ENCODE data around the gene KRT33A. TPM values are rescaled to one million over a fixed set of nuclear protein-coding genes. Genes with fewer than 3 reads are reported as not detected.
"Not testable (repeated sequence)": the region's sequence is repeated elsewhere in the genome, so short reads cannot be mapped to it uniquely, and the experiment has no call there.

The KRT33A gene
- total RNA-seq, 1 donor from 2014 or later, result not detected

GRCh38 chr17:41386227-41386626 is 35.6 kb upstream of the KRT33A start:
- Mint-ChIP-seq H3K9me3 (peaks cover 10% of the 10 kb centered on the region), H3K4me3 (no peak overlapping the region), H3K36me3 (peaks cover 6% of the 10 kb centered on the region), H3K27ac (no peak overlapping the region), H3K27me3 (ENCODE audit: low read depth) (no peaks in the 10 kb centered on the region), H3K4me1 (peaks cover 10% of the 10 kb centered on the region)
- DNase-seq (ENCODE audit: low spot score in 2 of 2, unreplicated experiment in 2 of 2), result no peak
- no peak for TF ChIP-seq CTCF (IDR thresholded peaks at IDR 0.05; ENCODE audit: unreplicated experiment)

GRCh38 chr17:41383690-41384089 is 33.1 kb upstream of the KRT33A start:
- Mint-ChIP-seq H3K9me3 (peaks cover 10% of the 10 kb centered on the region), H3K4me3 (no peak overlapping the region)
- no peak for DNase-seq (ENCODE audit: low spot score in 2 of 2, unreplicated experiment in 2 of 2)

GRCh38 chr17:41382394-41382793 is 31.8 kb upstream of the KRT33A start:
- Mint-ChIP-seq H3K4me1 (peaks cover 4% of the 10 kb centered on the region), H3K27me3 (ENCODE audit: low read depth) (no peaks in the 10 kb centered on the region), H3K36me3 (peaks cover 5% of the 10 kb centered on the region), H3K4me3 (no peak overlapping the region), H3K27ac (no peak overlapping the region), H3K9me3 (peaks cover 10% of the 10 kb centered on the region)
- no peak for TF ChIP-seq CTCF (IDR thresholded peaks at IDR 0.05; ENCODE audit: unreplicated experiment)
- DNase-seq (ENCODE audit: low spot score in 2 of 2, unreplicated experiment in 2 of 2), result no peak

More at GRCh38 chr17:41383690-41384089, 33.1 kb upstream of the KRT33A start:
- no peak for TF ChIP-seq CTCF (IDR thresholded peaks at IDR 0.05; ENCODE audit: unreplicated experiment)
- no peaks in the 10 kb centered on the region for H3K4me1 Mint-ChIP-seq
- H3K27ac Mint-ChIP-seq, result no peak overlapping the region
- peaks cover 6% of the 10 kb centered on the region for H3K36me3 Mint-ChIP-seq
- no peaks in the 10 kb centered on the region for H3K27me3 Mint-ChIP-seq (ENCODE audit: low read depth)

- H3K27ac Mint-ChIP-seq; H3K27me3 Mint-ChIP-seq (ENCODE audit: low read depth); H3K9me3 Mint-ChIP-seq; DNase-seq (ENCODE audit: low spot score in 2 of 2, unreplicated experiment in 2 of 2); H3K4me1 Mint-ChIP-seq; H3K36me3 Mint-ChIP-seq; H3K4me3 Mint-ChIP-seq: not testable (repeated sequence)
Measured at GRCh38 chr17:41381943-41382342, 31.3 kb upstream of the KRT33A start, which contains the start of gene KRT34. KRT34 (minus strand) TSS chr17:41382306; CDS start chr17:41382246, 60 bp downstream.

- H3K4me1 Mint-ChIP-seq; H3K27ac Mint-ChIP-seq; H3K9me3 Mint-ChIP-seq; H3K4me3 Mint-ChIP-seq; H3K36me3 Mint-ChIP-seq; DNase-seq (ENCODE audit: low spot score in 2 of 2, unreplicated experiment in 2 of 2); H3K27me3 Mint-ChIP-seq (ENCODE audit: low read depth): not testable (repeated sequence)
Measured at GRCh38 chr17:41380091-41380490, 29.5 kb upstream of the KRT33A start.

GRCh38 chr17:41377546-41377945 is 26.9 kb upstream of the KRT33A start:
- DNase-seq (ENCODE audit: low spot score in 2 of 2, unreplicated experiment in 2 of 2), result no peak
- Mint-ChIP-seq H3K27ac (no peak overlapping the region), H3K9me3 (peaks cover 16% of the 10 kb centered on the region), H3K4me1 (peaks cover 6% of the 10 kb centered on the region), H3K27me3 (ENCODE audit: low read depth) (no peaks in the 10 kb centered on the region), H3K4me3 (no peak overlapping the region), H3K36me3 (no peaks in the 10 kb centered on the region)
- no peak for TF ChIP-seq CTCF (IDR thresholded peaks at IDR 0.05; ENCODE audit: unreplicated experiment)

GRCh38 chr17:41369713-41370112 is 19.1 kb upstream of the KRT33A start, which contains the start of gene KRT33B:
KRT33B (minus strand) TSS chr17:41369813; CDS start chr17:41369750, 63 bp downstream.
- TF ChIP-seq CTCF (IDR thresholded peaks at IDR 0.05; ENCODE audit: unreplicated experiment), result no peak
- Mint-ChIP-seq H3K4me1 (peaks cover 7% of the 10 kb centered on the region), H3K27ac (no peak within 1 kb of the TSS), H3K27me3 (ENCODE audit: low read depth) (no peaks in the 10 kb centered on the region), H3K9me3 (peaks cover 7% of the 10 kb centered on the region), H3K36me3 (no peaks in the 10 kb centered on the region), H3K4me3 (no peak within 1 kb of the TSS)
- no peak for DNase-seq (ENCODE audit: low spot score in 2 of 2, unreplicated experiment in 2 of 2)

All from mesothelial cell of epicardium (in vitro differentiated cells).